HG03432 (cell line): Measurements from ENCODE around the gene PLXNA2.

Source experiments
- ATAC-seq: cut with Tn5 transposase; IDR thresholded peaks from one replicate; pipeline ENCODE4 v1.9.1; 2021; ENCODE audit warnings: mild to moderate bottlenecking, moderate library complexity; ENCODE audit not compliant: unreplicated experiment

Gene PLXNA2

GRCh38 chr1:208126108-208126507 lies 118.1 kb downstream of the PLXNA2 start:
- no peak for ATAC-seq

DNA sequence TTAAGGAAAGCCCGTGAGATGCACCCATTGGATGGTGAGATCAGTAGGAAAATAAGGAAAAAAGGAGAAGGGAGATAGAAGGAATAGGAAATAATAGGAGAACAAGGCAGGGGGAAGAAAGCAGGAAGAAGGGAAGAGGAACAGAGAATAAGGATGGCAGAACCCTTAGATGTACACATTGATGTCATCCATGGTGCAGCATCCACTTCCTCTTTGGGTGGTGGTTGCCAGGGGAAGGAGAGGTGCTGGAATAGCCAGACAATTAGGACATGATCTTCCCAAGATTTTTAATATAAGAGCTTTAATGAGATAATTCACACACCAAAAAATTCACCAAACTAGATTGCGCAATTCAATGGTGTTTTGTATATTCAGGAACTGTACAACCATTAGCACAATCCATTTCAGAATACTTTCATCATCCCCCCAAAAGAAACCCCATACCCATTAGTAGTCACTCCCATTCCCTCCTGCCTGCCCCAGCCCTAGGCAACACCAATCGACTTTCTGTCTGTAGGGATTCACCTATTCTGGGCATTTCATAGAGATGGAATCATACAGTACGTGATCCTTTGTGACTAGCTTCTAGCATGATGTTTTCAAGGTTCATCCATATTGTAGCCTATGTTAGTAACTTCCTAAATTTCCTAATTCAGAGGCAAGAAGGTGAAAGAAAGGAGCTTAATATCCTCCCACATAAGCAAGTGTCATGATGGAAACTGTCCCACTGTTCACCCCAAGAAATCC lies 121.4 kb downstream of the PLXNA2 start:
- no peak for ATAC-seq

DNA sequence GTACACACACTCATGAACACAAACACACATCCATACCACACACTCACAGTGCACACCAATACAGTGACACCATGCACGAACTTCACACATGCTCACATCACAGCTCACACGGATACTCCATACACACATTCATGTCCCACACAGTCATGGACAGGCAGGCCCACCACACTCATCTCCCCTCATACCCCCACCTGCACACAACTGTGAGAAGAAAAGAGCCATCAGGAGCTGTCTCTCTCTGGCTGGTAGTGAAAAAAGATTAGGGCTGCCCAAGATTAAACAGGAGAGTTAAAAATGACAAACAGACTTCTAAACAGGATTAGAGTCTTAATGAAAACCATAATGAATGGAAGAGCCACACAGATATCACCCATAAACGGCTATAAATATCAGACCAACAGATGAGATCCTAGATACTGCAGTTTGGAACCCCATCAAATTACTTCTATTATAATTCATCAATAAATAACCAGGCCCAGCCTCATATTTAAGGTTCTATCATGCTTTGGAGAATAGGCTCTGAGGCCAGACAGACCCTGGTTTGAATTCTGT lies 122.3 kb downstream of the PLXNA2 start:
- no peak for ATAC-seq

DNA sequence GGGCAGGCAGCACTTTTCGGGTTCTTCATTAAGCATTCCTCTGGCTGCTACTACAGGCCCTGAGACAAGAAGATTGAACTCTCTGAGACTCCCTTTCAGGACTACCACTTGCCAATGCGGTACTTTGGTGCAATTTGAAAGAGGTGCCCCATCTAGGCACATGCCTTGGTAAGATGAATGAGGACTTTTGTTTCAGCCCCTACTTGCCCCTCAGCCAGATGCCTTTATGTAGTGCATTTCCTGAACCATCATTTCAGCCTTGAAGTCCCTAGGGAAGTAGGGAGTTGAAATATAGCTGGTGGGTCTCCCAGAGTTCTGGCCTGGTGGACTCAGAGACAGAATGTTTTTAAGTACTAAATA lies 123.8 kb downstream of the PLXNA2 start:
- no peak for ATAC-seq

GRCh38 chr1:208118841-208119606 lies 125.2 kb downstream of the PLXNA2 start:
- no peak for ATAC-seq

- ATAC-seq: no peak
Observed at GRCh38 chr1:208118306-208118705, 125.9 kb downstream of the PLXNA2 start.

DNA sequence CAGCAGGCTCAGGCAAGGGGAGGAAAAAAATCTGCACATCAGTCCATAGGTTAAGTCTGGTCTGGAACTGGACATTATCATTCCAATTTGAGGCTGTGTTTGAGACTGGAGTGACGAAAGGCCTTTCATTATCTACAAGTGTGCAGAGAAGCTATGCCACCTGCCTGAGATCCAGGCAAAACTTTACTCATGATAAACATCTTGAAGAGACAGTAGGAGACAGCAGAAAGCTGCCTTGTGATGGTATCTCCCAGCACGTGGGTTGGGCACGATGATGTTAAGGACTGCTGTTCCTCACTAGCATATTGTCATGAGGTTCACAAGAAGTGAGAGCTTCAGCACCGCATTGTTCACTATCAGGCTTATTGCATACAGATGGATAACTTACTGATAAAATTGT lies 126.4 kb downstream of the PLXNA2 start:
- no peak for ATAC-seq

- ATAC-seq: no peak
Observed at GRCh38 chr1:208117409-208117808, 126.8 kb downstream of the PLXNA2 start.

DNA sequence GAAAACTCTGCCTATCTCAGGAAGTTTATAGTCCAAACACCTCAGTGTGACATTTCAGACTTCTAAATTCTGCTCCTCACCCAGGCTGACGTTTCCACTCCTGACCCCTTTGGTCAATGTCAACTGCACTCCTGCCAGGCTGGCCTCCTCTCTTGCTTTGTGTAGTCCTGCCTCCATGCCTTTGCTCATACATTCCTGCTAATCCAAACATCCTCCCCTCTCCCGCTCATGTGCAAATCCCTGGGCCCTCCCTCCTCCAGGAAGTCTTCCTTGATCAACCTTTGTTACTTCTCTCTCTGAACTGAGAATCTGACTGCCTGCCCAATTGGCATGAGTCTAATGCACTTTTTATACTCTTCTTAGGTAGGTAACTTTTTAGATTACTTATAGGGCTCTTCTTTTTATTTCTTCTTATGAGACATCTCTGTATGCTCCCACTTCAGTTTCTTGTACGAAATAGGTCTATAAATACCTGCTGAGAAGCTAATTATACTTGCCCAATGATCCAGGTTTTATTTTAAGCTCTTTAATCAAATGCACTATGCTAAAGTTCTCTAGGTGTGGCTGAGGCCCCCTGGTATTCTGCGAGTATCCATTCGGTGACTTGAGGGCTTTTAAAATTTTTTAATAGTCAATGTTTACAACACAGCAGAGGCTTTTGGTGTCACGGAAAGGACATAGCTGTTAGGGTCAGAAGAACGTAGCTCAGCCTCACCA lies 128.1 kb downstream of the PLXNA2 start:
- ATAC-seq: no peak

GRCh38 chr1:208113011-208113410 lies 131.2 kb downstream of the PLXNA2 start:
- ATAC-seq: no peak

DNA sequence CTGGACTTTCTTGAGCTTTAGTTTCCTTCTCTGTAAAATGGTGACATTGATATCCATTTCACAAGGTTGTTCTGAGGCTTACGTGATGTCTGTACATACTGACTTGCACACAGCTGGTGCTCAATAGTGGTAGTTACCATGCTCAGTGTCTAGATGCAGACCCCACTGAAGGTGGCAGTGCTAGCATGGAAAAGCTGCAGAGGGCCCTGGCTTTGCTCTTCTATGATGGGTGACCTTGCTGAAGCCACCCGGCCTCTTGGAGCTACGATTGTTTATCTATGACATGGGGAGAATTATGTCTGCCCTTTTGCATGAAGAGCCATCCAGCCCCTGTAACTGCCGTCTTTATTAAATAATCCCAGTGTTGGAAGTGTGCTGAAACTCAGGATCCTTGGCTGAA lies 131.8 kb downstream of the PLXNA2 start:
- no peak for ATAC-seq

GRCh38 chr1:208111646-208112190 lies 132.5 kb downstream of the PLXNA2 start:
- ATAC-seq: no peak

GRCh38 chr1:208110296-208110695 lies 133.9 kb downstream of the PLXNA2 start:
- no peak for ATAC-seq

- ATAC-seq: no peak
Observed at GRCh38 chr1:208108646-208109330, 135.4 kb downstream of the PLXNA2 start.

DNA sequence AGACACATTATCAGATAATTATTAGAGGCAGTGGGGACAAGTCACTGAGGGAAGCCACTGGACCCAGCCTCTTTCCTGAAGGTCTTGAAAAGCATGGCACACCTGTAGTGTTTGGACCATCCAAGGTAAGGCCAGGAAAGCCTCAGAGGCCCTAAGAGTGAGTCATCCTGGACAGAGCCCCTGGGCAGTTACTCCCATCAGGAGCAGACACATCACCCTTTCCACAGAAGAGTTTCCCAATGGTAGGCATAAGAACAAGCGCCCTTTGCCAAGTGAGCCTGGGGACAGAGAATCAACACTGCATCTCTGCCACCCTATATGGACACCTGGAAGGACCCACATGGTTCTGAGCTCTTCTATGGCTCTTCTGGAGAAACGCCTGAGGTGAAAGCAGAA lies 136.0 kb downstream of the PLXNA2 start:
- ATAC-seq: no peak

DNA sequence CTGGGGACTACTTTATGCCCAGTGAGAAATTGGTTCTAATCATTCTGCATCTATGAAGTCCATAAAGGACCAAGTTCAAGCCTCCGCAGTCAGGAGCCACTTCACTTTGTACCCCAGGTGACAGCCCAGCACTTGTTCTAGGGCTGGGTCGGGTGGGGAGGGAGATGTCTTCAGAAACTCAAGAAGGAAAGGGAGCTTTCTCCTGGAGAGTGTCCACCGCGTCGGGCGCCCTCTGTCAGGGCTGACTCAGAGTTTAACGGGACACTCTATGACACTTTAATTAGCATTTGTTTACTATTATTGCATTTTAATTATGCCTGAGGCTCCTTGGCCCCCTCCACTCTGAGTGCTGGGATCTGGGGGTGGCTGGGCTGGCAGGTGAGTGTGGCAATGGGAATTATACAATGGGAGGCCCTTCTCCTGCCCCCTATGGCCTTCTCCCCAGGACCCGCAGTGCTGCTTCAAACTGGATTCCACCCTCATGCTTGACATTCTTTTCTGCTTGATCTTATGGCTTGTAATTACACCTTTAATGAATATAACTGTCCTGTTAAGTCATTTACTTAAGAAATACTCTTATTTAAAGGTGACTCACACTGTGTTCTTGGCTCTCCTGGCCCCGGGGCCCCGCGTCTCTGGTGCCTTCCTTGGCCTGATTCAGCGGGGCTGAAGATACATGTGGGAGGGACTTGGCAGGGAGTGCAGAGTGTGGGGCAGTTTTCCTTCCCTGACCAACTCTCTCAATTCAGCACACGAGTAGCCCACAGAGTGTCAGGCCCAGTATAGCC lies 136.6 kb downstream of the PLXNA2 start:
- no peak for ATAC-seq

DNA sequence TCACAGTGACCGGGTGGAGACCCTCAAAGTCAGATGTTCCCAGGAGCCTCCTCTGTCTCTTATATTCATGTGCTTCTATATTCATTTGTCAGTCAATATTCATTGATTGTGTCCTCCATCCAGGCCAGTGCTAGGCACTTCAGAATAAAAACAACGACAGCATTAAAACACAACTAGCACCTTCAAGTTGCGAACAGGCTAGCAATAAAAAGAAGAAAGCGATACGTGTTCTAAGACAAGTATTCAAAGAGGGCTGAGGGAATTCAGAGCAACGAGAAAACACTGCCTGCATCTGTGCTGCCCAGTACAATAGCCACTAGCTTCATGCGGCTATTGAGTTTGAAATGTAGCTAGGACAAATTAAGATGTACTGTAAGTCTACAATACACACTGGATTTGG lies 138.0 kb downstream of the PLXNA2 start:
- no peak for ATAC-seq

GRCh38 chr1:208105756-208106155 lies 138.4 kb downstream of the PLXNA2 start:
- ATAC-seq: no peak

DNA sequence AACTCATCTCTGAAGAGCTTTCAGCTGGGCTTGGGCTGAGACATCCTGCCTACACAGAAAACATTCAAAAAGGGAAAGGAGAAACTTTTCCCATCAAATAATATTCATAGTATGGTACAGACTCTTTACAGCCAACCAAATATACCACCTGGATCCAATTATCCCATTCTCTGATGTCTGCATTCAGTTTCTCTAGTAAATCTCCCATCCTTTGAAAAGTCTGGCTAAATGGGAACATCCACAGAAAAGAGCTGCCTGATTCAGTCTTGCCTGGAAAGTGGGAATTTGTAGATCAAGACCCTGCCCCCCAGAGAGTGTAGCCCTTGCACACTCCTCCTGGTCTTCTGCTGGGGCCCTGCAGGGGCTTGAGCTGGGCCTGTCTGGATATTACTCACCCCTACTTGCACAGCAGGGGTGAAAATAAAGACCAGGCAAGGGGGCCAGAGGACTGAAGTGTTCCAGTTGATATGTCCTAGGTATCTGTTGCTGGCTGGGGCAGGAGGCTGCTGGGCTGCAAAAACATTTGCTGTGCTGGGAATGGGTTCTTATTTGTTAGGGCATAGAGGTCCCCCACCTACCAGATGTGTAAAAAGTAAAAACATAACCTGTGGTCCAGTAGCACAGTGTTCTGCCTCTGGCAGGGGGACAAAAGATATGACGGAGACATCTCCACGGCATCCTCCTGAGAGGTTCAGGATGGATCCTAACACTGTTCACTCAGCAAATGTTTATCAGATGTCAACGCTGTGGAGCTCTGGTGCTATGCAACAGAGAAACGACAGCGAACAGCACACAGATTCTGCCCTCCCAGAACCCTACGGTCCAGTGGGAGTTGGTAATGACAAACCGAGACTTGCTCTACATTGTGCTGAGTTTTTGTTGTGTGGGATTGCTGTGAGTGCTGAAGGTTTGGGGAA lies 140.3 kb downstream of the PLXNA2 start:
- no peak for ATAC-seq
